GM12874 (cell line): ENCODE results near the gene KIF26A.

Experiments
- CTCF ChIP-seq: IDR thresholded peaks from 2 replicates; pipeline ENCODE4 v1.5.1; 2011; ENCODE audit warnings: low read depth, mild to moderate bottlenecking, control low read depth, low read length, moderate library complexity; ENCODE audit not compliant: insufficient read depth

Gene KIF26A

GRCh38 chr14:104230119-104230815 lies 91.9 kb downstream of the KIF26A start:
- no peak for TF ChIP-seq CTCF
